IPS-NIHi11 (cell line): Measurements from ENCODE around the gene PLAAT3.
"Not testable (repeated sequence)": the region's sequence is repeated elsewhere in the genome, so short reads cannot be mapped to it uniquely, and the experiment has no call there.

Source experiments
- DNase-seq: peaks from one replicate; pipeline ENCODE4 v3.0.0; 2012; ENCODE audit warnings: mixed read lengths, low spot score

The PLAAT3 gene

DNA sequence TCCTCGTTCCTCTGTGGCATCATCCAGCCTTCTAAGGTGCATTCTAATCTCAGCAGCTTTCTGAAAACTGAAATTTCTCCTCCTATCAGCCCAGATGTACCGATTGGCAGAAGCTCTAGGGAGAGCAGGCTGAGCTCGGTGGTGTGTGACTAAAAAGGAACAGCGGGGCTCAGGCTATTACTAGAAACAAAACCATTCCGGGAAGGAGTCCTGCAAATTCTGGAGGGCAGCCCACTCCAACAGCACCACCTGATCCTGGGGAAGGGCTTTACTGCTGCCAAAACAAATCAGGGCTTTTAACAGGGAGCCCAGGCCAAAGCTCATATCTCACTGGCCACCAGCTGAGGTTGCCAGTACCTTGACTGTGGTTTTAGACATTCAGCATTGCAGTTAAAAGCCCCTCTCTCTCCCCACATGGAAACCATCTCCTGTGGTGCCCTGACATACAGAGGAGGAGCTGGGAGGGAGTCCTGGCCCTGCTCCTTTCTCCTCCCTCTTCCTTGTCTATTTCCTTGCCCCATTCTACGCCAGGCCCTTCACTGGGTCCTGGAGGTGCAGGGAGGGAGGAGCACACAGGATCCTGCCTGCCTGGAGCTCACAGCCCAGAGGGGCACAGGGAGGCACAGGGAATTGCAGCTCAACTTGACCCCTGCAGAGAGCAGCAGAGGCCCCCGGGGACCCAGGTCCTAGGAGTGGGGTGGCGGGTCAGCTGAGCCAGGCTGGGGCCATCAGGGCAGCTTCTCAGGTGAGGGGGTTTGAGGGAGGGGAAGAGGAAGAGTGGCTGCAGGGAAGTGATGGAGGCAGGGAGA lies 76.7 kb downstream of the PLAAT3 start:
- no peak for DNase-seq

DNA sequence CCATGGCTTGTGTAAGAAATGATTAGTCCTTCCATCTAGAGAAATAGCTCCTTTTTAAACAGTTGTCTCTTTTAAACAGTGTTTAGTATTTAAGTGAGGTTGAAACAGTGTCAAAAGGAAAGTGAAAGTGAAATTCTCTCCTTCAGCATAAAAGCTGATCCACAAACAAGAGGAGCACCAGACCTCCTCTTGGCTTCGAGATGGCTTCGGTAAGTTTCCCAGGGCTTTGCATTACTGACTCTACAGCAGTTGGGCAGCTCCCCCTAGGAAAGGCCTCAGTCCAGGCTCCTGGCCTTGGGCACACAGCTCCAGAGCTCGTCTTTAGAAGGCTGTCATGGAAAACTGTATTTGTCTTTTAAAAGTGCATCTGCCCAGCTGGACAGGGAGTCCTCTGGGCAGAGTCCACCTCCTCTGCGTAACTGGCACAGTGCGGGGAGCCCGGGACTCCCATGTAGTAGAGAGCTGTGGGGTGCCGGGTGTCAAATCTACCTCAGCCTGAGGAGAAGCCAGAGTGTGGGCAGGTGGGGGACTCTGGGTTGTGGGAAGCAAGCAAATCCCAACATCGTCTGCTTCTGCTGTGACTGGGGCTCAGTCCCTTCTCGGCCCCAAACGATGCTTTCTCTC lies 77.5 kb downstream of the PLAAT3 start, which contains the start of gene PLAAT4:
PLAAT4 (plus strand) TSS at position 140 of the 624 bp plus-strand sequence; CDS start at position 201, 61 bp downstream.
- no peak for DNase-seq

GRCh38 chr11:63535734-63536133 lies 78.5 kb downstream of the PLAAT3 start:
- DNase-seq = no peak

DNA sequence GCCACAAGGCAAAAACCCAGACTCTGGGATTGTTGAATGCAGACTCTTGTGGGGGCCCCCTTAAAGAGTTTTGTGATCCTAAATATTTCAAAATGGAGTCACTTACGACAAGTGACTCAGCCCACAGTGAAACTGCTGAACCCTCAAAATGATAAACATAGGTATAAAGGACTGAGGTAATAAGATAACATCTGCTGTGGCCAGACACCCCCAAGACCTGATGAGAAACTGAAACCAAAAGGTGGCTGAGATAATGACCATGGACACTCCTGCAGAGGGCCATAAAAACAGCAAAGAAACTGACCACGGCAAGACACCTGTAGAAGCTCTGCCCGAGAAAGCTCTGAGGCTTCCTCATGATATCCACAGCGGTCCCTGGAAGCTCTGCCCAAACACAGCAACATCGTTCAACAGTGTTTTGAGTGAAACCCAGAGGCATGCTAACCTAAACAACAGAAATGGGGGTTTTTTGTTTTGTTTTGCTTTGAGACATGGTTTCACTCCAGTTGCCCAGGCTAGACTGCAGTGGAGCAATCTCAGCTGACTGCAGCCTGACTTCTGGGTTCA lies 79.3 kb downstream of the PLAAT3 start:
- DNase-seq = no peak

- no peak for DNase-seq
Measured at GRCh38 chr11:63534076-63534475, 80.2 kb downstream of the PLAAT3 start.

DNA sequence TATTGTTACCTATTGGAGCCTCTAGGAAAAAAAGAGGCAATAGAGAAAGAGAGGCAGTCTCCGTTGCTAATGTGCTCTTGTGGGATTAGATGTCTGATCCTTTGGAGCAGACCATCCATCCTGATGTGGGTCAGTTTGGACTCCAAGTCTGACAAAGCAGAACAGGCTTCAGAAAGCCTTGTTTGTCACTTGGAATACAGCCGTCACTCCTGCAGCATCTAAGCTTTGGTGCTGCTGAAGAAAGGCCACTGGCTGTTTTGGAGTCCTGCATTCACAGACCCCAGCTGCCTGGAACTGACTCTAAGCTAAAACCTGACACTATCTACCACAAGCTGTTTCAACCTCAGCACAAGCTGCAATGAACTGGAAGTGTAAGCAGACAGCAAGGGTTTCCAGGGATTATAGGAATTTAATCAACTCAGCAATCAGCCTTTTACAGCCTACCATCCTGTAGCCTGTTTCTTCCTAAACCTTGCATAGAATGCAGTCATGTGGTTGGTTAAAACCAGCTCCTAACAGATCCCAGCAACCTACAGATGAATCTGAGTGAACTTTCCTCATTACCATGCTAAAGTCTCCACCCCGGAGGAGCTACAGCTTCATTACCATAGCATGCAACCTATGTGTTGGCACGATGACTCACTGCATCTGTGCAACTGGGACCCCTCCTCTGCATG lies 81.3 kb downstream of the PLAAT3 start:
- DNase-seq = no peak

GRCh38 chr11:63532117-63532516 lies 82.1 kb downstream of the PLAAT3 start:
- no peak for DNase-seq

DNA sequence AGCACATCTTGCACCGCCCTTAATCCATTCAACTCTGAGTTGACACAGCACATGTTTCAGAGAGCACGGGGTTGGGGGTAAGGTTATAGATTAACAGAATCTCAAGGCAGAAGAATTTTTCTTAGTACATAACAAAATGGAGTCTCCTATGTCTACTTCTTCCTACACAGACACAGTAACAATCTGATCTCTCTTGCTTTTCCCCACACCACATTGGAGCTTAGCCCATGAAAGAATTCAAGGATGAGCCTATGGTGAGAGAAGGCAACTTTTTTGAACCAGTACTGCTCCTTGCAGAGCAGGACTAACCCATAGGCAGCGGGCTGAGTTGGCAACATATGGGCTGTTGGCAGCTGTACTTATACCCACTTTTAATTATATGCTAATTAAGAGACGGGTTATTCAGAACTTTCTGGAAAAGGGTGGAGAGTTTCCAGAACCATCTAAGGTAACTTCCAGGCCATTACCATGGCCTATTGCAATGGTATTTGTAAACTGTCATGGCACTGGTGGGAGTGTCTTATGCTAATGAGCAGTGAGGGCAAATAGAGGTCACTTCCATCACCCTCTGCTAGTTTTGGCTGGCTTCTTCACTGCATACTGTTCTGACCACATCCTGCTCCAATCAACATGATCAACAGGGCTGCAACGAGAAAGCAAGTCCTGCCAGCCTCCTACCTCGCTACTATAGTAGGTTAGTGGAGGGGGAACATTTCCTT lies 83.0 kb downstream of the PLAAT3 start:
- DNase-seq = not testable (repeated sequence)

- no peak for DNase-seq
Measured at GRCh38 chr11:63530021-63530420, 84.2 kb downstream of the PLAAT3 start.

DNA sequence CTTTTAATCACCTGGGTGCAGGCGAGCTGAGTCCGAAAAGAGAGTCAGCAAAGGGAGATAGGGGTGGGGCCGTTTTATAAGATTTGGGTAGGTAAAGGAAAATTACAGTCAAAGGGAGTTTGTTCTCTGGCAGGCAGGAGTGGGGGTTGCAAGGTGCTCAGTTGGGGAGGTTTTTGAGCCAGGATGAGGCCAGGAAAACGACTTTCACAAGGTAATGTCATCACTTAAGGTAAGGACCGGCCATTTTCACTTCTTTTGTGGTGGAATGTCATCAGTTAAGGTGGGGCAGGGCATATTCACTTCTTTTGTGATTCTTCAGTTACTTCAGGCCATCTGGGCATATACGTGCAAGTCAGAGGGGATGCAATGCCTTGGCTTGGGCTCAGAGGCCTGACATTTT lies 84.9 kb downstream of the PLAAT3 start:
- DNase-seq = not testable (repeated sequence)

- DNase-seq = not testable (repeated sequence)
Measured at GRCh38 chr11:63528729-63529278, 85.4 kb downstream of the PLAAT3 start.

DNA sequence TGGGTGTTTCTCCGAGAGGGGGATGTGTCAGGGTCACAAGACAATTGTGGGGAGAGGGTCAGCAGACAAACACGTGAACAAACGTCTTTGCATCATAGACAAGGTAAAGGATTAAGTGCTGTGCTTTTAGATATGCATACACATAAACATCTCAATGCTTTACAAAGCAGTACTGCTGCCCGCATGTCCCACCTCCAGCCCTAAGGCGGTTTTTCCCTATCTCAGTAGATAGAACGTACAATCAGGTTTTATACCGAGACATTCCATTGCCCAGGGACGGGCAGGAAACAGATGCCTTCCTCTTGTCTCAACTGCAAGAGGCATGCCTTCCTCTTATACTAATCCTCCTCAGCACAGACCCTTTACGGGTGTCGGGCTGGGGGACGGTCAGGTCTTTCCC lies 86.1 kb downstream of the PLAAT3 start:
- DNase-seq = not testable (repeated sequence)

GRCh38 chr11:63527667-63528066 lies 86.6 kb downstream of the PLAAT3 start:
- DNase-seq = no peak
